C4-2B (cell line): ENCODE measurements around the gene FFAR2.

Experiments
- ZFX ChIP-seq: fragments of 450-650 bp; IDR thresholded peaks from 2 replicates; pipeline ENCODE4 v1.6.1; 2017
- TF ChIP-seq, protein P1 (sequence below): fragments of 450-650 bp; conservative IDR thresholded peaks from 2 replicates; pipeline ENCODE4 v1.5.1; 2017; ENCODE audit warnings: mild to moderate bottlenecking

DNA sequence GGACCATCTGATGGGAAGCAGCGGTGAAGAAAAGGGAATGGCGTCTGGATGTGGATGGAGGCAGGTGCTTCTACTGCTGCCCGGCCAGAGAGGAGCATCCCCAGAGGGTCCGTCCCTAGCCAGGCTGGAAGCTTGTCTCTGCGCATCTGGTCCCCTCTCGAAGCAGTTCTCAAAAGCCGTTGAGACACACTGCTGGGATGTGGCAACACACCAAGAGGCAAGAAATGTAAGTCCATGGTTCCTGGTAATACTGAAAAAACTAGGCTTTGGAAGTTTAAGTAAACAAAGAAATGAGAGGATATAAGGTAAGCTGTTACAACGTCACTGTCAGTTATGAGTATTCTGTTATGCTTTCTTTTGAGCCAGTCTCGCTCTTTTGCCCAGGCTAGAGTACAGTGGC is 15.1 kb upstream of the FFAR2 start:
- TF ChIP-seq, protein P1, sequence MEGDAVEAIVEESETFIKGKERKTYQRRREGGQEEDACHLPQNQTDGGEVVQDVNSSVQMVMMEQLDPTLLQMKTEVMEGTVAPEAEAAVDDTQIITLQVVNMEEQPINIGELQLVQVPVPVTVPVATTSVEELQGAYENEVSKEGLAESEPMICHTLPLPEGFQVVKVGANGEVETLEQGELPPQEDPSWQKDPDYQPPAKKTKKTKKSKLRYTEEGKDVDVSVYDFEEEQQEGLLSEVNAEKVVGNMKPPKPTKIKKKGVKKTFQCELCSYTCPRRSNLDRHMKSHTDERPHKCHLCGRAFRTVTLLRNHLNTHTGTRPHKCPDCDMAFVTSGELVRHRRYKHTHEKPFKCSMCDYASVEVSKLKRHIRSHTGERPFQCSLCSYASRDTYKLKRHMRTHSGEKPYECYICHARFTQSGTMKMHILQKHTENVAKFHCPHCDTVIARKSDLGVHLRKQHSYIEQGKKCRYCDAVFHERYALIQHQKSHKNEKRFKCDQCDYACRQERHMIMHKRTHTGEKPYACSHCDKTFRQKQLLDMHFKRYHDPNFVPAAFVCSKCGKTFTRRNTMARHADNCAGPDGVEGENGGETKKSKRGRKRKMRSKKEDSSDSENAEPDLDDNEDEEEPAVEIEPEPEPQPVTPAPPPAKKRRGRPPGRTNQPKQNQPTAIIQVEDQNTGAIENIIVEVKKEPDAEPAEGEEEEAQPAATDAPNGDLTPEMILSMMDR, result no peak
- TF ChIP-seq ZFX, result no peak
